Endothelial cell of umbilical vein (primary cell): ENCODE measurements around the gene EHMT1. TPM values are rescaled to one million over a fixed set of nuclear protein-coding genes. Genes with fewer than 3 reads are reported as not detected.

ENCODE experiments used
- BruUV-seq: library from RNA; stranded (reverse); fragments of 400-500 nt; replicated peaks from 2 replicates; lab custom pipeline; 2021; lab: Mats Ljungman, UMichigan
- CTCF ChIA-PET: fragments of 300-600, 350-600 bp; sonication (Branson Sonifier 250); formaldehyde crosslinking; loops from one replicate; lab custom pipeline; 2021; ENCODE audit warnings: antibody characterized with exemption, inconsistent platforms; lab: Charles Lee
- POLR2A ChIA-PET: fragments of 300-600, 350-600 bp; sonication (Branson Sonifier 250); formaldehyde crosslinking; loops from one replicate; lab custom pipeline; 2021; ENCODE audit warnings: antibody characterized with exemption, inconsistent platforms; lab: Charles Lee
- DNase-seq: peaks from one replicate; pipeline ENCODE4 v3.0.0-alpha.2; 2011; ENCODE audit warnings: low read depth, low spot score
- FAIRE-seq: peaks from 2 replicates; lab custom pipeline; 2011; peaks lifted over from hg19 to GRCh38; lab: Jason Lieb, UNC
- H2AFZ ChIP-seq: 2 replicates; pipeline ENCODE4 v1.6.0; 2012; ENCODE audit warnings: low read depth, low read length, control low read depth, inconsistent platforms
- H3K27ac ChIP-seq: 2 replicates; pipeline ENCODE4 v1.5.1; 2011; ENCODE audit warnings: low read depth, mild to moderate bottlenecking, control low read depth, low read length, moderate library complexity; ENCODE audit not compliant: insufficient read depth
- H3K27me3 ChIP-seq, 2 experiments: 2 replicates each; pipeline versions ENCODE4 v1.6.0 to v1.6.1; 2011; ENCODE audit warnings: low read length in 2 of 2, mixed read lengths in 1 of 2; ENCODE audit not compliant: control insufficient read depth in 2 of 2, insufficient read depth in 2 of 2
- H3K36me3 ChIP-seq, 2 experiments: 2 replicates in 1 of 2; 3 replicates in 1 of 2; pipeline ENCODE4 v1.5.1; 2011; ENCODE audit warnings: low read length in 2 of 2, mild to moderate bottlenecking in 1 of 2, moderate library complexity in 1 of 2; ENCODE audit not compliant: control insufficient read depth in 2 of 2, insufficient read depth in 2 of 2; ENCODE audit errors: extremely low read depth in 1 of 2
- H3K4me1 ChIP-seq: 3 replicates; pipeline ENCODE4 v1.5.1; 2011; ENCODE audit warnings: mild to moderate bottlenecking, low read length; ENCODE audit not compliant: control insufficient read depth, insufficient read depth; ENCODE audit errors: extremely low read depth
- H3K4me2 ChIP-seq: 2 replicates; pipeline ENCODE4 v1.6.1; 2011; ENCODE audit warnings: low read length, control low read depth, mixed read lengths; ENCODE audit not compliant: insufficient read depth
- H3K4me3 ChIP-seq, 3 experiments: fragments of 200-600 bp in 1 of 3; sonication (generic), shearing (Covaris generic) in 1 of 3; replicated peaks in 1 of 3; 2 replicates each; pipeline ENCODE4 v1.5.1; 2011 to 2016; ENCODE audit warnings: control low read depth in 3 of 3, low read length in 3 of 3, mild to moderate bottlenecking in 2 of 3, inconsistent platforms in 1 of 3, low read depth in 1 of 3, moderate library complexity in 1 of 3; ENCODE audit not compliant: insufficient read depth in 1 of 3
- H3K79me2 ChIP-seq: 2 replicates; pipeline ENCODE4 v1.6.0; 2012; ENCODE audit warnings: low read length, inconsistent platforms; ENCODE audit not compliant: control insufficient read depth, insufficient read depth
- H3K9ac ChIP-seq: replicated peaks from 2 replicates; pipeline ENCODE3; 2011; ENCODE audit warnings: low read length, control low read depth; ENCODE audit not compliant: insufficient read depth; ENCODE audit errors: extremely low read depth
- H3K9me1 ChIP-seq: replicated peaks from 3 replicates; pipeline ENCODE4 v1.6.0; 2011; ENCODE audit warnings: mild to moderate bottlenecking, low read length; ENCODE audit not compliant: control insufficient read depth, insufficient read depth; ENCODE audit errors: extremely low read depth
- H3K9me3 ChIP-seq: replicated peaks from 2 replicates; pipeline ENCODE4 v1.5.1; 2012; ENCODE audit warnings: low read length, inconsistent platforms; ENCODE audit not compliant: control insufficient read depth, insufficient read depth
- H4K20me1 ChIP-seq: replicated peaks from 2 replicates; pipeline ENCODE3; 2011; ENCODE audit warnings: mild to moderate bottlenecking, low read length; ENCODE audit not compliant: control insufficient read depth, insufficient read depth; ENCODE audit errors: extremely low read depth
- CTCF ChIP-seq, 2 donors: IDR thresholded peaks; 1 replicate in 1 of 2; 2 replicates in 1 of 2; pipeline ENCODE4 v1.5.1; 2011; ENCODE audit warnings: low read length in 2 of 2, mild to moderate bottlenecking in 2 of 2, moderate library complexity in 2 of 2, control low read depth in 1 of 2, inconsistent platforms in 1 of 2, low read depth in 1 of 2; ENCODE audit not compliant: insufficient read depth in 1 of 2; ENCODE audit errors: extremely low read depth in 1 of 2
- EZH2 ChIP-seq: IDR thresholded peaks from 2 replicates; pipeline ENCODE4 v1.6.1; 2012; ENCODE audit warnings: borderline replicate concordance, low read depth, mild to moderate bottlenecking, moderate library complexity, low read length, inconsistent platforms; ENCODE audit not compliant: severe bottlenecking
- FOS ChIP-seq: IDR thresholded peaks from 2 replicates; pipeline ENCODE4 v1.6.1; 2011; ENCODE audit warnings: mild to moderate bottlenecking, low read length, moderate library complexity, borderline replicate concordance; ENCODE audit not compliant: insufficient read depth
- GATA2 ChIP-seq: IDR thresholded peaks from 2 replicates; pipeline ENCODE4 v1.7.0; 2011; ENCODE audit warnings: low read depth, mild to moderate bottlenecking, moderate library complexity, mixed read lengths, low read length; ENCODE audit not compliant: insufficient read length, insufficient read depth
- JUN ChIP-seq: IDR thresholded peaks from 2 replicates; pipeline ENCODE4 v1.6.1; 2011; ENCODE audit warnings: borderline replicate concordance, low read depth; ENCODE audit not compliant: insufficient read length, insufficient read depth
- MYC ChIP-seq: IDR thresholded peaks from one replicate; pipeline ENCODE4 v1.6.1; 2011; ENCODE audit warnings: mild to moderate bottlenecking, low read depth, low read length
- POLR2A ChIP-seq: IDR thresholded peaks from 2 replicates; pipeline ENCODE4 v1.6.1; 2012; ENCODE audit warnings: low read depth, mild to moderate bottlenecking, control low read depth, low read length
- POLR2AphosphoS5 ChIP-seq: IDR thresholded peaks from 2 replicates; pipeline ENCODE4 v1.6.1; 2012; ENCODE audit warnings: low read depth, mild to moderate bottlenecking, control low read depth, low read length, moderate library complexity; ENCODE audit not compliant: insufficient read depth
- dilution Hi-C: fragments of 300-500 bp; cut with MboI; formaldehyde crosslinking; loops from one replicate; pipeline ENCODE4 v1.15.0; 2019; ENCODE audit warnings: low sequenced_read_pairs; ENCODE audit not compliant: extremely low pct_ligation_motif_present
- intact Hi-C: fragments of 100-400 bp; cut with micrococcal nuclease; formaldehyde crosslinking; loops from one replicate; pipeline ENCODE4 v1.10.0; 2022
- polyA plus RNA-seq, 4 experiments: library from polyadenylated mRNA; depleted of rRNA in 3 of 4; stranded (reverse) in 3 of 4; unstranded in 1 of 4; fragments of >200 nt; gene quantifications; 2 replicates each; pipeline versions ENCODE4 v1.2.1 to v1.2.3, GENCODE V29; 2011 to 2012; ENCODE audit warnings: missing spikeins in 1 of 4
- total RNA-seq: library from RNA; stranded (reverse); gene quantifications from 2 replicates; pipeline ENCODE4 v1.2.3, GENCODE V29; 2021
- TF ChIP-seq, protein P1 (sequence below): IDR thresholded peaks from 2 replicates; pipeline ENCODE4 v1.6.1; 2011; ENCODE audit not compliant: insufficient read depth, insufficient read length

The EHMT1 gene
- total and polyA plus RNA-seq, 2 donors (not counting 3 experiments of a cell fraction or from before 2014, with no cell fraction given) = 48.2 to 104 TPM

DNA sequence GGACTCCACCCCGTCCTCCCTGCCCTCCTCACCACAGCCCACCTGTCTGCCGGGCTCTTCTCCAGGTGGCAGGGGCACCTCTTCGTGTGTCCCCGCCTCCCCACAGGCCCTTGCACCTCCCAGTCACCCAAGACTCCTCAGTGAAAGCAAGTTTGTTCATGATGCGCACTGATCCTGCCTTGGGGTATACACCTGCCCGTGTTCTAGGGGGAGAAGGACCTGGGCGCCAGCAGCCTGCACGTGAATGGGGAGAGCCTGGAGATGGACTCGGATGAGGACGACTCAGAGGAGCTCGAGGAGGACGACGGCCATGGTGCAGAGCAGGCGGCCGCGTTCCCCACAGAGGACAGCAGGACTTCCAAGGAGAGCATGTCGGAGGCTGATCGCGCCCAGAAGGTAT lies 124.9 kb downstream of the EHMT1 start:
- TF ChIP-seq GATA2 = no peak
- TF ChIP-seq EZH2 = no peak
- TF ChIP-seq POLR2AphosphoS5 = no peak
- TF ChIP-seq POLR2A = no peak
- Histone ChIP-seq H3K4me2 (no peak overlapping the region), H3K79me2 (peaks cover under 1% of the 10 kb centered on the region), H3K4me3 (no peak overlapping the region), H2AFZ (no peak overlapping the region), H3K4me1 (no peaks in the 10 kb centered on the region), H4K20me1 (no peaks in the 10 kb centered on the region), H3K27ac (no peak overlapping the region), H3K27me3 (no peaks in the 10 kb centered on the region), H3K9me3 (no peaks in the 10 kb centered on the region), H3K9me1 (no peaks in the 10 kb centered on the region), H3K36me3 (peaks cover 3 to 15% of the 10 kb centered on the region in 2 experiments), H3K9ac (no peak overlapping the region)
- dilution Hi-C loops = no loop called here
- FAIRE-seq = no peak
- no TSS peak for BruUV-seq
- POLR2A ChIA-PET = no interaction called here
- intact Hi-C loops = no loop called here
- CTCF ChIA-PET = no interaction called here
- no peak for DNase-seq

GRCh38 chr9:137744632-137745183 lies 125.9 kb downstream of the EHMT1 start:
- H2AFZ ChIP-seq = no peak overlapping the region
- TF ChIP-seq JUN (no peak), MYC (no peak), POLR2AphosphoS5 (no peak), POLR2A (no peak), EZH2 (no peak), CTCF (IDR thresholded peaks at IDR 0.05; ENCODE audit: extremely low read depth in 1 of 2, insufficient read depth in 1 of 2, low read depth in 1 of 2, low read length in 2 of 2) (no peak), GATA2 (no peak), FOS (no peak)
- TF ChIP-seq, protein P1, sequence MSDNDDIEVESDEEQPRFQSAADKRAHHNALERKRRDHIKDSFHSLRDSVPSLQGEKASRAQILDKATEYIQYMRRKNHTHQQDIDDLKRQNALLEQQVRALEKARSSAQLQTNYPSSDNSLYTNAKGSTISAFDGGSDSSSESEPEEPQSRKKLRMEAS = no peak
- H3K79me2 ChIP-seq = peaks cover 3% of the 10 kb centered on the region
- peaks cover 3 to 15% of the 10 kb centered on the region in 2 experiments for H3K36me3 ChIP-seq
- no peak for FAIRE-seq
- H3K4me2 ChIP-seq = no peak overlapping the region
- H3K4me1 ChIP-seq = no peaks in the 10 kb centered on the region
- no peaks in the 10 kb centered on the region for H3K9me1 ChIP-seq
- no peak overlapping the region for H3K27ac ChIP-seq
- no peak overlapping the region for H3K9ac ChIP-seq
- CTCF ChIA-PET = no interaction called here
- dilution Hi-C loops (no loop called here), intact Hi-C loops (no loop called here)
- DNase-seq = no peak
- no peaks in the 10 kb centered on the region for H4K20me1 ChIP-seq
- POLR2A ChIA-PET = no interaction called here
- H3K27me3 ChIP-seq = no peaks in the 10 kb centered on the region
- no peak overlapping the region for H3K4me3 ChIP-seq
- BruUV-seq = no TSS peak
- no peaks in the 10 kb centered on the region for H3K9me3 ChIP-seq
